ENCODE results near the gene RAB7A. TPM values are rescaled to one million over a fixed set of nuclear protein-coding genes. Genes with fewer than 3 reads are reported as not detected.

Gene RAB7A
- total RNA-seq, 4 donors from 2014 or later, result 70.7 to 109 (median 92.3) TPM

- peaks cover 15 to 77% (median 17%) of the 10 kb centered on the region in 3 donors for H3K36me3 ChIP-seq
These were observed 78.2 kb downstream of the RAB7A start for GRCh38 chr3:128804017-128804810.

GRCh38 chr3:128804811-128805155 lies 78.8 kb downstream of the RAB7A start:
- H3K27ac ChIP-seq, result peak overlapping the region; percentile 10 to 70 (median 56)
- peaks cover 11 to 77% (median 13%) of the 10 kb centered on the region in 3 donors for H3K36me3 ChIP-seq
- intact Hi-C loops (cut with DNase I), result no loop called here
- no peak for TF ChIP-seq CTCF (IDR thresholded peaks at IDR 0.05)
- 72 to 84% methylated on average over 5 of the region's 5 CpGs for WGBS, 2 donors
- peaks cover 5 to 72% (median 21%) of the 10 kb centered on the region in 3 donors for H3K4me1 ChIP-seq
- H3K27me3 ChIP-seq, result no peaks in the 10 kb centered on the region
- H3K9me3 ChIP-seq, result no peaks in the 10 kb centered on the region
- DNase-seq, result no peak
- peak overlapping the region in 1 of 4 donors; percentile 16 for H3K4me3 ChIP-seq

More at GRCh38 chr3:128804017-128804810, 78.2 kb downstream of the RAB7A start:
- Histone ChIP-seq H3K9me3 (no peaks in the 10 kb centered on the region), H3K27me3 (no peaks in the 10 kb centered on the region), H3K4me1 (peaks cover 5 to 71% (median 21%) of the 10 kb centered on the region in 3 donors), H3K4me3 (peak overlapping the region in 2 of 4 donors; percentile 16 to 52), H3K27ac (peak overlapping the region; percentile 47 to 70 (median 61))
- intact Hi-C loops (cut with DNase I), result no loop called here
- TF ChIP-seq POLR2A (IDR thresholded peaks at IDR 0.05), result no peak
- 21 to 36% methylated on average over 5 of the region's 5 CpGs for WGBS, 2 donors
- DNase-seq, result no peak

- Histone ChIP-seq H3K27me3 (no peaks in the 10 kb centered on the region), H3K9me3 (no peaks in the 10 kb centered on the region), H3K4me1 (peaks cover 5 to 66% (median 21%) of the 10 kb centered on the region in 3 donors), H3K4me3 (no peak overlapping the region), H3K27ac (peak overlapping the region in 3 of 4 donors; percentile 32 to 65 (median 42)), H3K36me3 (peaks cover 13 to 77% (median 14%) of the 10 kb centered on the region in 3 donors)
- intact Hi-C loops (cut with DNase I), result no loop called here
- WGBS, 2 donors, result 26 to 36% methylated on average over 4 of the region's 4 CpGs
- TF ChIP-seq POLR2A (IDR thresholded peaks at IDR 0.05) (no peak), CTCF (IDR thresholded peaks at IDR 0.05) (no peak)
- DNase-seq, result no peak
These were observed 79.8 kb downstream of the RAB7A start for GRCh38 chr3:128805772-128806171.

- Histone ChIP-seq H3K4me1 (peaks cover 5 to 64% (median 21%) of the 10 kb centered on the region in 3 donors), H3K27ac (peak overlapping the region in 2 of 4 donors; percentile 42 to 65), H3K4me3 (no peak overlapping the region), H3K36me3 (peaks cover 13 to 77% (median 14%) of the 10 kb centered on the region in 3 donors), H3K27me3 (no peaks in the 10 kb centered on the region), H3K9me3 (no peaks in the 10 kb centered on the region)
- WGBS, 2 donors, result 53 to 55% methylated on average over 3 of the region's 3 CpGs
- intact Hi-C loops (cut with DNase I), result no loop called here
- no peak for DNase-seq
- TF ChIP-seq CTCF (IDR thresholded peaks at IDR 0.05) (no peak), POLR2A (IDR thresholded peaks at IDR 0.05) (no peak)
These were observed 80.6 kb downstream of the RAB7A start for GRCh38 chr3:128806588-128806987.

GRCh38 chr3:128807186-128807830 lies 81.3 kb downstream of the RAB7A start:
- TF ChIP-seq CTCF (IDR thresholded peaks at IDR 0.05), result no peak
- no peak for TF ChIP-seq POLR2A (IDR thresholded peaks at IDR 0.05)
- 82 to 89% methylated on average over 6 to 7 of the region's 9 CpGs for WGBS, 2 donors
- Histone ChIP-seq H3K9me3 (no peaks in the 10 kb centered on the region), H3K27me3 (no peaks in the 10 kb centered on the region), H3K4me1 (peaks cover 5 to 59% (median 21%) of the 10 kb centered on the region in 3 donors), H3K4me3 (no peak overlapping the region), H3K27ac (peak overlapping the region in 1 of 4 donors; percentile 12), H3K36me3 (peaks cover 13 to 77% (median 14%) of the 10 kb centered on the region in 3 donors)
- intact Hi-C loops (cut with DNase I), result no loop called here
- DNase-seq, result no peak
